ENCODE measurements around the gene PGF.
A peak's percentile ranks its signal among the peaks of the same experiment; 100 is the strongest.
"Not testable (repeated sequence)": the region's sequence is repeated elsewhere in the genome, so short reads cannot be mapped to it uniquely, and the experiment has no call there.

Gene PGF

GRCh38 chr14:74934041-74934440 is 21.4 kb downstream of the PGF start:
- intact Hi-C loops (cut with DNase I; ENCODE audit: low total_unique reads): no loop called here
- DNase-seq: no peak

DNA sequence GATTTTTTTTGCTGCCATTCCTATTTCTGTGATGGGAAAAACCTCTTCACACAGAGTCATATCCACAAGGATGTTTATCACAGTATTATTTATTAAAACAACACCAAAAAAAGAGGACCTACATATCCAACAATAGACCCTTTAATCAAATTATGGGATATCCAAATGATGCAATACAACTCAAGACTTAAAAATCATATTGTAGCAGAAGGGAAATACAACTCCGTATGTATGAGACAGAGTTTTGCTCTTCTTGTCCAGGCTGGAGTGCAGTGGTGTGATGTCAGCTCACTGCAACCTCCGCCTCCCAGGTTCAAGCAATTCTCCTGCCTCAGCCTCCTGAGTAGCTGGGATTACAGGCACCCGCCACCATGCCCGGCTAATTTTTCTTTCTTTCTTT is 22.5 kb downstream of the PGF start:
- H3K27me3 ChIP-seq; H3K36me3 ChIP-seq; H3K4me1 ChIP-seq; H3K4me3 ChIP-seq; DNase-seq; H3K9me3 ChIP-seq; H3K27ac ChIP-seq; intact Hi-C loops (cut with DNase I; ENCODE audit: low total_unique reads): not testable (repeated sequence)

More at GRCh38 chr14:74934041-74934440, 21.4 kb downstream of the PGF start:
- Histone ChIP-seq H3K4me1 (peaks cover 0 to 18% (median 8%) of the 10 kb centered on the region in 4 donors), H3K4me3 (no peak overlapping the region), H3K36me3 (no peaks in the 10 kb centered on the region), H3K9me3 (no peaks in the 10 kb centered on the region), H3K27me3 (no peaks in the 10 kb centered on the region), H3K27ac (no peak overlapping the region)
- TF ChIP-seq, protein P1, sequence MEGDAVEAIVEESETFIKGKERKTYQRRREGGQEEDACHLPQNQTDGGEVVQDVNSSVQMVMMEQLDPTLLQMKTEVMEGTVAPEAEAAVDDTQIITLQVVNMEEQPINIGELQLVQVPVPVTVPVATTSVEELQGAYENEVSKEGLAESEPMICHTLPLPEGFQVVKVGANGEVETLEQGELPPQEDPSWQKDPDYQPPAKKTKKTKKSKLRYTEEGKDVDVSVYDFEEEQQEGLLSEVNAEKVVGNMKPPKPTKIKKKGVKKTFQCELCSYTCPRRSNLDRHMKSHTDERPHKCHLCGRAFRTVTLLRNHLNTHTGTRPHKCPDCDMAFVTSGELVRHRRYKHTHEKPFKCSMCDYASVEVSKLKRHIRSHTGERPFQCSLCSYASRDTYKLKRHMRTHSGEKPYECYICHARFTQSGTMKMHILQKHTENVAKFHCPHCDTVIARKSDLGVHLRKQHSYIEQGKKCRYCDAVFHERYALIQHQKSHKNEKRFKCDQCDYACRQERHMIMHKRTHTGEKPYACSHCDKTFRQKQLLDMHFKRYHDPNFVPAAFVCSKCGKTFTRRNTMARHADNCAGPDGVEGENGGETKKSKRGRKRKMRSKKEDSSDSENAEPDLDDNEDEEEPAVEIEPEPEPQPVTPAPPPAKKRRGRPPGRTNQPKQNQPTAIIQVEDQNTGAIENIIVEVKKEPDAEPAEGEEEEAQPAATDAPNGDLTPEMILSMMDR (IDR thresholded peaks at IDR 0.05): no peak

DNA sequence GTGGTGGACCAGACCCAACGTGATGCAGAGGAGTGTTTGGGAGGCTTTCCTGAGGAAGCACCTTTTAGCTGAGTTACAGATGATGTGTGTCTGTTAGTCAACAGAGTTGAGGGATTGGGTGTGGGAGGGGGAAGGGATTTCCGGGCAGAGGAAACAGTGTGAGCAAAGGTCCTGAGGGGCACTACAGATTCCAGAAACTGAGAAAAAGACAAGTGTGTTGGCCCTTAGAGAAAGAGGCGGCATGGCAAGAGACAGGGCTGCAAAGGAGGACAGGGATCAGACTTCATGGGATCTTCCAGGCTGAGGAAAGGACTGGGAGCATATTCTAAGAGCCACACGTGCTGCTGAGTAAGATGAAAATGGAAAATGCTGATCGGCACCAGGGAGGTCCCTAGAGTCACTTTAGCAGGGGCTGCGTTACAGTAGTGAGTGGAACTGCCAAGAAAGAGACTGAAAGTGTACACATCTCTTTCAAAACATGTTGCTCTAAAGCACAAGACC is 22.9 kb downstream of the PGF start:
- H3K27ac ChIP-seq: no peak overlapping the region
- DNase-seq: peak; percentile 58 to 64
- H3K4me3 ChIP-seq: no peak overlapping the region
- no peaks in the 10 kb centered on the region for H3K27me3 ChIP-seq
- no peaks in the 10 kb centered on the region for H3K36me3 ChIP-seq
- peaks cover 0 to 10% (median 2%) of the 10 kb centered on the region in 4 donors for H3K4me1 ChIP-seq
- H3K9me3 ChIP-seq: no peaks in the 10 kb centered on the region
- TF ChIP-seq, protein P1 (IDR thresholded peaks at IDR 0.05): no peak
- intact Hi-C loops (cut with DNase I; ENCODE audit: low total_unique reads): no loop called here

DNA sequence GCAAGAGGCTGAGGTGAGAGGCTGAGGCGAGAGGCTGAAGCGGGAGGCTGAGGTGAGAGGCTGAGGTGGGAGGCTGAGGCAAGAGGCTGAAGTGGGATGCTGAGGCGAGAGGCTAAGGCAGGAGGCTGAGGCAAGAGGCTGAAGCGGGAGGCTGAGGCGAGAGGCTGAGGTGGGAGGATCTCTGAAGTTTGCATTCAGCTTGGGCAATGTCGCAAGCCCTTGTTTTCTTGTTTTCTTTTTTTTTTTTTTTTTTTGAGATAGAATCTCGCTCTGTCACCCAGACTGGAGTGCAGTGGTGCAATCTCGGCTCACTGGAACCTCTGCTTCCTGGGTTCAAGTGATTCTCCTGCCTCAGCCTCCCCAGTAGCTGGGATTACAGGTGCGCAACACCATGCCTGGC is 23.7 kb downstream of the PGF start:
- intact Hi-C loops (cut with DNase I; ENCODE audit: low total_unique reads); H3K9me3 ChIP-seq; H3K4me1 ChIP-seq; H3K36me3 ChIP-seq; DNase-seq; H3K27ac ChIP-seq; H3K27me3 ChIP-seq; H3K4me3 ChIP-seq: not testable (repeated sequence)

DNA sequence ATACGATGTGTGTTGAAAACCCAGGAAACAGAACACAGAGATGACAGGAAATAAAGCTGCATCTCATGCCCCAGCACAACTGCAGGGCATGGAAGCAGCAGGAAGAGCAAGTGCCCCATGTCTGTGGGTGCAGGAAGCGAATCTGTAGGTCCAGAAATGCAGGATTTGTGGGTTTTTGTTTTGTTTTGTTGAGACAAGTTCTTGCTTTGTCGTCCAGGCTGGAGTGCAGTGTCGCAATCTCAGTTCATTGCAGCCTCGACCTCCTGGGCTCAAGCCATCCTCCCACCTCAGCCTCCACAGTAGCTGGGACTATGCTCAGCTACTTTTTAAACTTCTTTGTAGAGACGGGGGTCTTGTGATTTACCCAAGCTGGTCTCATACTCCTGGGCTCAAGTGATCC is 26.2 kb downstream of the PGF start:
- H3K4me3 ChIP-seq: no peak overlapping the region
- H3K4me1 ChIP-seq: peaks cover 0 to 5% (median under 1%) of the 10 kb centered on the region in 4 donors
- DNase-seq: no peak
- H3K36me3 ChIP-seq: no peaks in the 10 kb centered on the region
- intact Hi-C loops (cut with DNase I; ENCODE audit: low total_unique reads): no loop called here
- H3K9me3 ChIP-seq: no peaks in the 10 kb centered on the region
- H3K27me3 ChIP-seq: no peaks in the 10 kb centered on the region
- no peak overlapping the region for H3K27ac ChIP-seq
- TF ChIP-seq, protein P1 (IDR thresholded peaks at IDR 0.05): no peak

- Histone ChIP-seq H3K27me3 (no peaks in the 10 kb centered on the region), H3K4me3 (no peak overlapping the region), H3K27ac (no peak overlapping the region), H3K9me3 (no peaks in the 10 kb centered on the region), H3K36me3 (no peaks in the 10 kb centered on the region), H3K4me1 (peaks cover 0 to 11% (median 7%) of the 10 kb centered on the region in 4 donors)
- DNase-seq: no peak
- TF ChIP-seq, protein P1 (IDR thresholded peaks at IDR 0.05): no peak
- intact Hi-C loops (cut with DNase I; ENCODE audit: low total_unique reads): no loop called here
Observed at GRCh38 chr14:74927225-74927624, 28.2 kb downstream of the PGF start.

- intact Hi-C loops (cut with DNase I; ENCODE audit: low total_unique reads): no loop called here
- TF ChIP-seq, protein P1 (IDR thresholded peaks at IDR 0.05): no peak
- no peak overlapping the region for H3K4me3 ChIP-seq
- H3K27me3 ChIP-seq: no peaks in the 10 kb centered on the region
- peak in 1 of 2 donors; percentile 51 for DNase-seq
- no peaks in the 10 kb centered on the region for H3K9me3 ChIP-seq
- no peak overlapping the region for H3K27ac ChIP-seq
- H3K4me1 ChIP-seq: peaks cover 0 to 12% (median 7%) of the 10 kb centered on the region in 4 donors
- peaks cover 0 to 8% (median 5%) of the 10 kb centered on the region in 3 donors for H3K36me3 ChIP-seq
Observed at GRCh38 chr14:74924061-74924460, 31.3 kb downstream of the PGF start.

Data from tibial artery (tissue), 4 donors.